ENCODE results near the gene OR1I1. TPM values are rescaled to one million over a fixed set of nuclear protein-coding genes. Genes with fewer than 3 reads are reported as not detected.
"Not testable (repeated sequence)": the region's sequence is repeated elsewhere in the genome, so short reads cannot be mapped to it uniquely, and the experiment has no call there.

The OR1I1 gene
- polyA plus RNA-seq, result not detected

- no peak for DNase-seq
- no peak within 1 kb of the TSS for H3K27ac Mint-ChIP-seq
- no peak within 1 kb of the TSS for H3K4me3 Mint-ChIP-seq
- peaks cover 3 to 8% (median 5%) of the 10 kb centered on the region in 3 donors for H3K27me3 Mint-ChIP-seq (ENCODE audit: low read depth in 3 of 3)
- no peaks in the 10 kb centered on the region for H3K9me3 Mint-ChIP-seq
- H3K36me3 Mint-ChIP-seq, result no peaks in the 10 kb centered on the region
- no peaks in the 10 kb centered on the region for H3K4me1 Mint-ChIP-seq
Measured at GRCh38 chr19:15081911-15082310, at the start of gene OR1I1. OR1I1 (plus strand) TSS chr19:15082211; CDS start chr19:15087066, 4,855 bp downstream.

- Mint-ChIP-seq H3K27ac (no peak overlapping the region), H3K9me3 (no peaks in the 10 kb centered on the region), H3K4me1 (no peaks in the 10 kb centered on the region), H3K27me3 (ENCODE audit: low read depth in 3 of 3) (peaks cover 2 to 11% (median 3%) of the 10 kb centered on the region in 3 donors), H3K36me3 (no peaks in the 10 kb centered on the region), H3K4me3 (no peak overlapping the region)
- DNase-seq, result no peak
Measured at GRCh38 chr19:15035795-15036311, 46.2 kb upstream of the OR1I1 start.

- H3K36me3 Mint-ChIP-seq, result no peaks in the 10 kb centered on the region
Measured at GRCh38 chr19:15037586-15037985, 44.4 kb upstream of the OR1I1 start.

GRCh38 chr19:15038294-15038693, 43.7 kb upstream of the OR1I1 start:
- no peaks in the 10 kb centered on the region for H3K9me3 Mint-ChIP-seq
- peaks cover 2 to 9% (median 3%) of the 10 kb centered on the region in 3 donors for H3K27me3 Mint-ChIP-seq (ENCODE audit: low read depth in 3 of 3)
- DNase-seq, result no peak
- H3K36me3 Mint-ChIP-seq, result no peaks in the 10 kb centered on the region
- no peak overlapping the region for H3K27ac Mint-ChIP-seq
- H3K4me1 Mint-ChIP-seq, result no peaks in the 10 kb centered on the region
- H3K4me3 Mint-ChIP-seq, result no peak overlapping the region

More at GRCh38 chr19:15037586-15037985, 44.4 kb upstream of the OR1I1 start:
- DNase-seq, result no peak
- Mint-ChIP-seq H3K27me3 (ENCODE audit: low read depth in 3 of 3) (peaks cover 2 to 11% (median 3%) of the 10 kb centered on the region in 3 donors), H3K9me3 (no peaks in the 10 kb centered on the region), H3K4me1 (no peaks in the 10 kb centered on the region), H3K4me3 (no peak overlapping the region), H3K27ac (no peak overlapping the region)

- Mint-ChIP-seq H3K27ac (no peak overlapping the region), H3K4me1 (no peaks in the 10 kb centered on the region), H3K27me3 (ENCODE audit: low read depth in 3 of 3) (peaks cover 2 to 8% (median 4%) of the 10 kb centered on the region in 3 donors), H3K36me3 (no peaks in the 10 kb centered on the region), H3K9me3 (no peaks in the 10 kb centered on the region), H3K4me3 (no peak overlapping the region)
- DNase-seq, result no peak
Measured at GRCh38 chr19:15042003-15042402, 40.0 kb upstream of the OR1I1 start.

- DNase-seq, result no peak
- Mint-ChIP-seq H3K9me3 (no peaks in the 10 kb centered on the region), H3K4me1 (no peaks in the 10 kb centered on the region), H3K4me3 (no peak overlapping the region), H3K27ac (no peak overlapping the region), H3K27me3 (ENCODE audit: low read depth in 3 of 3) (peaks cover 2 to 11% (median 4%) of the 10 kb centered on the region in 3 donors), H3K36me3 (no peaks in the 10 kb centered on the region)
Measured at GRCh38 chr19:15042826-15043225, 39.2 kb upstream of the OR1I1 start.

GRCh38 chr19:15045506-15045905, 36.5 kb upstream of the OR1I1 start:
- no peaks in the 10 kb centered on the region for H3K36me3 Mint-ChIP-seq
- H3K27me3 Mint-ChIP-seq (ENCODE audit: low read depth in 3 of 3), result peaks cover 3 to 13% (median 5%) of the 10 kb centered on the region in 3 donors
- H3K4me3 Mint-ChIP-seq, result no peak overlapping the region
- DNase-seq, result no peak
- no peak overlapping the region for H3K27ac Mint-ChIP-seq
- H3K4me1 Mint-ChIP-seq, result no peaks in the 10 kb centered on the region
- H3K9me3 Mint-ChIP-seq, result no peaks in the 10 kb centered on the region

- Mint-ChIP-seq H3K27ac (no peak overlapping the region), H3K27me3 (ENCODE audit: low read depth in 3 of 3) (peaks cover 3 to 20% (median 5%) of the 10 kb centered on the region in 3 donors), H3K4me1 (no peaks in the 10 kb centered on the region), H3K9me3 (peaks cover 0 to 3% (median 0%) of the 10 kb centered on the region in 6 donors), H3K36me3 (no peaks in the 10 kb centered on the region), H3K4me3 (no peak overlapping the region)
- DNase-seq, result no peak
Measured at GRCh38 chr19:15047680-15048079, 34.3 kb upstream of the OR1I1 start.

GRCh38 chr19:15048128-15048527, 33.9 kb upstream of the OR1I1 start:
- Mint-ChIP-seq H3K36me3 (no peaks in the 10 kb centered on the region), H3K4me1 (no peaks in the 10 kb centered on the region), H3K4me3 (no peak overlapping the region), H3K27ac (no peak overlapping the region), H3K9me3 (peaks cover 0 to 3% (median 0%) of the 10 kb centered on the region in 6 donors), H3K27me3 (ENCODE audit: low read depth in 3 of 3) (peaks cover 3 to 20% (median 5%) of the 10 kb centered on the region in 3 donors)
- DNase-seq, result no peak

GRCh38 chr19:15048885-15049541, 33.0 kb upstream of the OR1I1 start, which contains the start of gene CASP14:
CASP14 (plus strand) TSS chr19:15049480; CDS start chr19:15052252, 2,772 bp downstream.
- no peak within 1 kb of the TSS for H3K27ac Mint-ChIP-seq
- DNase-seq, result no peak
- peaks cover 3 to 18% (median 5%) of the 10 kb centered on the region in 3 donors for H3K27me3 Mint-ChIP-seq (ENCODE audit: low read depth in 3 of 3)
- H3K9me3 Mint-ChIP-seq, result peaks cover 0 to 3% (median 0%) of the 10 kb centered on the region in 6 donors
- no peak within 1 kb of the TSS for H3K4me3 Mint-ChIP-seq
- no peaks in the 10 kb centered on the region for H3K36me3 Mint-ChIP-seq
- H3K4me1 Mint-ChIP-seq, result no peaks in the 10 kb centered on the region

- Mint-ChIP-seq H3K4me1 (no peaks in the 10 kb centered on the region), H3K27ac (no peak overlapping the region), H3K9me3 (peaks cover 0 to 3% (median 0%) of the 10 kb centered on the region in 6 donors), H3K4me3 (no peak overlapping the region), H3K36me3 (no peaks in the 10 kb centered on the region), H3K27me3 (ENCODE audit: low read depth in 3 of 3) (peaks cover 1 to 22% (median 9%) of the 10 kb centered on the region in 3 donors)
- DNase-seq, result no peak
Measured at GRCh38 chr19:15050639-15051038, 31.4 kb upstream of the OR1I1 start.

GRCh38 chr19:15062036-15062435, 20.0 kb upstream of the OR1I1 start:
- H3K4me1 Mint-ChIP-seq, result no peaks in the 10 kb centered on the region
- H3K27me3 Mint-ChIP-seq (ENCODE audit: low read depth in 3 of 3), result peaks cover under 1 to 23% (median 3%) of the 10 kb centered on the region in 3 donors
- no peaks in the 10 kb centered on the region for H3K36me3 Mint-ChIP-seq
- H3K4me3 Mint-ChIP-seq, result no peak overlapping the region
- DNase-seq, result no peak
- no peak overlapping the region for H3K27ac Mint-ChIP-seq
- no peaks in the 10 kb centered on the region for H3K9me3 Mint-ChIP-seq

GRCh38 chr19:15070386-15070785, 11.6 kb upstream of the OR1I1 start:
- H3K27ac Mint-ChIP-seq; H3K27me3 Mint-ChIP-seq (ENCODE audit: low read depth in 3 of 3); H3K9me3 Mint-ChIP-seq; H3K36me3 Mint-ChIP-seq; H3K4me3 Mint-ChIP-seq; DNase-seq; H3K4me1 Mint-ChIP-seq: not testable (repeated sequence)

GRCh38 chr19:15072930-15073647, 8.9 kb upstream of the OR1I1 start:
- Mint-ChIP-seq H3K36me3 (no peaks in the 10 kb centered on the region), H3K27ac (no peak overlapping the region), H3K9me3 (no peaks in the 10 kb centered on the region), H3K4me1 (no peaks in the 10 kb centered on the region), H3K27me3 (ENCODE audit: low read depth in 3 of 3) (peaks cover 0 to 4% (median 1%) of the 10 kb centered on the region in 3 donors), H3K4me3 (no peak overlapping the region)
- no peak for DNase-seq

All from immature natural killer cell (primary cell).